ENCODE measurements around the gene CSNK1E.

DNA sequence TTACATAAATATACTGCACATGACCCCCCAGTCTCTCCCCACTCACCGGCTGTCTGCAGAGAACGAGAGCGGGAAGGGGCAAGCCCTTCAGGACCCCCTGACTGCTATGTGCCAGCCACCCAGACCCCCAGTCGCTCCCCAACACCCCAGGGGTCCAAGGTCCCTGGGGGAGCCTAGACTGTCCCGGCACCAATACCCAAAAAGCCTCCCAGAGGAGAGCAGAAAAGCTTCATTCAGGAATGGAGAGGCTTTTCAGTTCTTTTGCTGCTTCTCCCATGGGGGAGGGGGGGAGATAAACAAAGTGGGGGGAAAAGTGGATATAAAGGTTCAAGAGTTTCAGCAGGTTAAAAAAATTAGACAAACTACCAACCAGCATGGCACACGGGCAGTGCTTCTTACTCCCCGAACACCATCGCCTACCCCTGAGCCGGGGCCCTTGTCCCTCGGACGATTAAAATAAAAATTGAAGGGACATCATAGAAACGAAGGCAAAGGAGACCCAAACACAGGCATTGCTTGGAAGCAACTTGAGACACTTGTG, 1.3 kb downstream of the CSNK1E start:
- TF ChIP-seq, protein P1, sequence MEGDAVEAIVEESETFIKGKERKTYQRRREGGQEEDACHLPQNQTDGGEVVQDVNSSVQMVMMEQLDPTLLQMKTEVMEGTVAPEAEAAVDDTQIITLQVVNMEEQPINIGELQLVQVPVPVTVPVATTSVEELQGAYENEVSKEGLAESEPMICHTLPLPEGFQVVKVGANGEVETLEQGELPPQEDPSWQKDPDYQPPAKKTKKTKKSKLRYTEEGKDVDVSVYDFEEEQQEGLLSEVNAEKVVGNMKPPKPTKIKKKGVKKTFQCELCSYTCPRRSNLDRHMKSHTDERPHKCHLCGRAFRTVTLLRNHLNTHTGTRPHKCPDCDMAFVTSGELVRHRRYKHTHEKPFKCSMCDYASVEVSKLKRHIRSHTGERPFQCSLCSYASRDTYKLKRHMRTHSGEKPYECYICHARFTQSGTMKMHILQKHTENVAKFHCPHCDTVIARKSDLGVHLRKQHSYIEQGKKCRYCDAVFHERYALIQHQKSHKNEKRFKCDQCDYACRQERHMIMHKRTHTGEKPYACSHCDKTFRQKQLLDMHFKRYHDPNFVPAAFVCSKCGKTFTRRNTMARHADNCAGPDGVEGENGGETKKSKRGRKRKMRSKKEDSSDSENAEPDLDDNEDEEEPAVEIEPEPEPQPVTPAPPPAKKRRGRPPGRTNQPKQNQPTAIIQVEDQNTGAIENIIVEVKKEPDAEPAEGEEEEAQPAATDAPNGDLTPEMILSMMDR (IDR thresholded peaks at IDR 0.05; ENCODE audit: insufficient read depth, low read length, poor library complexity, severe bottlenecking), result no peak
- TF ChIP-seq EZH2phosphoT487 (conservative IDR thresholded peaks at IDR 0.05; ENCODE audit: low read length), result no peak
